CD4-positive, alpha-beta T cell treated with Interleukin-12 subunit alpha and Interleukin-12 subunit beta, for 1 hour (primary cell): ENCODE measurements around the gene SEMA5A.
"Not testable (repeated sequence)": the region's sequence is repeated elsewhere in the genome, so short reads cannot be mapped to it uniquely, and the experiment has no call there.

Experiments
- DNase-seq: peaks from one replicate; pipeline ENCODE4 v3.0.0-alpha.2; 2020

SEMA5A gene

DNA sequence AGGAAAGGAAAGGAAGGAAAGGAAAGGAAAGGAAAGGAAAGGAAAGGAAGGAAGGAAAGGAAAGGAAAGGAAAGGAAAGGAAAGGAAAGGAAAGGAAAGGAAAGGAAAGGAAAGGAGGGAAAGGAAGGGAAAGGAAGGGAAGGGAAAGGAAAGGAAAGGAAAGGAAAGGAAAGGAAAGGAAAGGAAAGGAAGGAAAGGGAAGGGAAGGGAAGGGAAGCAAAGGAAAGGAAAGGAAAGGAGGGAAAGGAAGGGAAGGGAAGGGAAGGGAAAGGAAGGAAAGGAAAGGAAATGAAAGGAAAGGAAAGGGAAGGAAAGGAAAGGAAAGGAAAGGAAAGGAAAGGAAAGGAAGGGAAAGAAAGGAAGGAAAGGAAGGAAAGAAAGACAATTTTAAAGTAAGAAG, 192.8 kb downstream of the SEMA5A start:
- not testable (repeated sequence) for DNase-seq

DNA sequence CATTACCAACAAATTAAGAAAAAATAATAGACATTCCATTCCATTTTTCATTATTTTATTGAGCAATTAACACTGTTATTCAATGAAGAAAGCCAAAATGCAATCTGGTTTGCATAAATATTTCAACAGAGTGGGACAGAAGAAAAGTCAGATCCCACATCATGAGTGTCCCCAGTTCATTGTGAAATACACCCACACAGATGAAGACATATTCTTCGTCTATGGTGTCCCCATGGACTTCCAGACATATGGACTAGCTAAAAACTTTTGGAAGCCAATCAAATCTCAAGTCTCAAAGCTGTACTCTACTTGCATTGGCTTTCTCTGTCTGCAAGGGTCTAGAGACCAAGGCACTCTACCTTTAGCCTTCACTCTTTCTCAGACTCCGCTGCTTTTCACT, 194.3 kb downstream of the SEMA5A start:
- DNase-seq: no peak

DNA sequence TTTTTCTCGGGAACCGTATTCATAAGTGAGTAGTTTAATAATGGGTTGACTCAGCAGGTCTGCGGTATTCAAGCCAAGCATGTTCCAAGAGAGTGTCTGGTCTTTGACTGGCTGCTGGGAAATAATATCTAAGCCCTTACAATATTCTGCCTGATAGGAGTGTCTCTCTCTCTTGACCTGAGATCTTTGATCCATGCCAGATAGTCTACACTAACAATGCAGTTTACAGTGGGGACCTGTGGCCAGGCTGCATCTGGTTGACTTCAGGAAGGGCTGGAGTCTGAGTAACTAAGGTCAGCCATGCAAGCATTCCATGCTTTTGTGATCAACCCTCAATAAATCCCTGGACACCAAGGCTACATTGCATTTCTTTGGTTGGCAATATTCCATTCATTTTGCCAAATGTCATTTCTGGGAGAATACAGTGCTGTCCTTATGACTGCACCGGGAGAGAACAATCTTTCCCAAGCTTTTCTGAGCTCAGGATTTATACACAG, 195.5 kb downstream of the SEMA5A start:
- DNase-seq: no peak

DNA sequence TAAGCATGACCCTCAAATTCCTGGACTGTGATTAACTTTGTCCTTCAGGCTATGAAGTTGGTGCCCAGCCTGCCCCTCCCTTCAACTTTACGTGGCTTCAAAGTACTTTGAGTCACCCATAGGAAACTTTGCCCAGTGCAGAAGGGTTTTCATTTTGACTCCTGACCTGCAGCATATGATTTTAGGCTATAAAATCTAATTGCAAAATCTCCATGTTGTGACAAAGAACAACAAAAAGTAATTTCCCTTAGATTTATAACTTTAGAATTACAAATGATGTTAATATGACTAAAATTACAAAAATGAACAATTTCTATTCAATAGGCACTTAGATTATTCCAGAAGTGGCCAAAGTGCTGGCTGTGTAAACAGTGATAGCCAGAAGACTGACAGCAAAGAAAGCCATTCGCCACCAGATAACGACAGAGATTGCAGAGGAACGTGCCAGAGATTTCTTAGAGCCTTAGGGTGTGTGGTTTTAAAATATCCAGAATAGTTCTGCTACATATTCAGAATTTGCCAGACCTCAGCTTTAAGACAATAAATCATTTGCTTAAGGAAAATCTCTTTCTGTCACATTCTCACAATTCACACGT, 197.4 kb downstream of the SEMA5A start:
- DNase-seq: no peak

DNA sequence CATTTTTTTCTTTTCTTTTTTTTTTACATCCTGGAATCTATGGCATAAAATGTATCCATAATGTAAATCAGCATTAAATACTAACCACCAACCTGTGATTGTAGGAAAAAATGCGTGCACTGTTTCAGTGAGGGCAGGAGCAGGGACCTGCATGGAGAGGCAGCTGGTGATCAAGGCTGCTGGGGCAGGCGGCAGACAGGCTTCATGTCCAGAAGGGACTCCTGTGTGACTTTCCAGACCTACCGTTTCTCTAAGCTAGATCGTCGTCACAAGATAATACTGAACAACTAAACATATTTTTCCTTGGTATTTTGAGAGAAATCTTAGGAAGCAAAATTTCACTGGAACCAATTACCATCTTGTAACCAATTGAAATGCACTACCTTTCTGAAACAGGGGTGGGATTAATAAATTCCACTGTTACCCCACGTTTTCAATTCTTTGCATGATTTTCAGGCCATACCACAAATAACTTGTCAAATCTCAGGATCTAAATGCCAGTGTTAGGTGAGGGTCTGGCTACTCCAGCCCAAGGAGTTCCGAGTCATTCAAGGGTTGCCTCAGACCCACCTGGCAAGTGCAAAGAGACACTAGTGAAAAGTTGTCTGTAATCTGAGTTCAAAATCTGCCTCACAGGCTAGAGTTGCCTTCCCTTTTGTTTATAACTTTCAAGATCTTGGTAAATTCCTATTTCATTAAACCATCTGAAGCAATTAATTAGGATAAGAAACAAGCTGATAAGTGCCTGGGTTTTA, 198.2 kb downstream of the SEMA5A start:
- DNase-seq: no peak

DNA sequence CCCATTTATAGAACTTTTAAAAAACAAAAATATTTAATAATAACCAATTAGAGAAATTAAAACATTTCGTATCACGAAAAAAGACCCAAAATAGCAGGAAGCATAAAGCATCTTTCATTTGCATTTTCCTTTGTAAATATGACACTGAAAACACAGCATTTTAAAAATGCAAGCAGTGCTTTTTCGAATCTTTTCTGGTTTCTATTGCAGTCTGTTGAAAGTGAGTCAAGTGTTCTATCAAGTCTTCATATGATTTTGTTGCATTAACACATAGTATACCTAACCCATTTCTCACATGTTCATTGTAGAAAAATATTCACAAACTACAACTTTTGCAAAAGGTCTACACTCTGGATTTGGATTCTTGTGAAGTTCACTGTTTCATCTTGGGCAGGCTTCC, 198.8 kb downstream of the SEMA5A start:
- no peak for DNase-seq

DNA sequence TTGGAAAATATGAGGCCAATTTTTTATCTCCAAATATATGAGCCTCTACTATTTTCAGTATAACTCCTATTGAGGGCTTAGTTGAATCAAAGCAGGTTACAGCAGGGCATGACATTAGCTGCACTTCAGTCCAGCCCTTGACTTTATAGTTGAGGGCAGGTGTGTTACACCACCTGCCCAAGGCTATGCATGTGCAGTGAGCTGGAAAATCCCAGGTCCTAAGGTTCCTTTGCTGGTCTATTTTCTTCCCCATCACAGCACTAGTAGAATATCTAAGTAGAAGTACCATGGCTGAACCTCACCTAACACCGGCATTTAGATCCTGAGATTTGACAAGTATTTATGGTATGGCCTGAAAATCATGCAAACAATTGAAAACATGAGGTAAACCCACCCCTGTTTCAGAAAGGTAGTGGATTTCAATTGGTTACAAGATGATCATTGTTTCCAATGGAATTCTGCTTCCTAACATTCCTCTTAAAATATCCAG, 201.1 kb downstream of the SEMA5A start:
- no peak for DNase-seq

DNA sequence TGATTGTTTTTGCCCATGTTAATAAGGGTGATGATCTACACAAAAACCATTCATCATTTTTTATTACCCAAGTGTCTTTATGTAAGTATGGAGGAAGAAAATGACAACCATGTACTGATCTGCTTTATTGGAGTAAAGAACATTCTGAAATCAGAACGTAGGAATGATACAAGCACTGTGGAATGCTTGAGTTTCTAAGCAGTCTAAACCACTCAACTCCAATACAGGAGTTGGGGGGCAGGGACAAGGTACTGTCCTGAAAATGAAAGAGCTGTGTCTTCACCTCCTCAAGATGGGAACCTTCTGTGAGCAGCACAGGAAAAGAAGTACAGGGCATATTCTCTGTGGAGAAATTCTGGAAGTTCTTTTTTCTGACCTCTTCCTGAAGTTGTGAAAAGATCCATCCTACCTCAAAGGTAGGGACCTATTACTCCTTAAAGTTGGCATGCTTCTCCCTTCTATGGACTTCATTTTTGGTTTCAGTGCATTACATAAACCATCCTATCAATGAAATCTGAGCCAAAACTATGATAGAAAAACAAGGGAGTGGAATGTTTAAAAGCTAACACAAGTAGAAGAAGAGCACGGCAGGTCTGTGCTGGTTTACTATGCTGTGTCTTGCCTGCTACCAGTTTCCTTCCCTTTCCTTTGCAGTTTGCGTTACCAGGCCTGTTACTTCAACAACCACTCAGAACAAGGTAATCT, 202.6 kb downstream of the SEMA5A start:
- no peak for DNase-seq

DNA sequence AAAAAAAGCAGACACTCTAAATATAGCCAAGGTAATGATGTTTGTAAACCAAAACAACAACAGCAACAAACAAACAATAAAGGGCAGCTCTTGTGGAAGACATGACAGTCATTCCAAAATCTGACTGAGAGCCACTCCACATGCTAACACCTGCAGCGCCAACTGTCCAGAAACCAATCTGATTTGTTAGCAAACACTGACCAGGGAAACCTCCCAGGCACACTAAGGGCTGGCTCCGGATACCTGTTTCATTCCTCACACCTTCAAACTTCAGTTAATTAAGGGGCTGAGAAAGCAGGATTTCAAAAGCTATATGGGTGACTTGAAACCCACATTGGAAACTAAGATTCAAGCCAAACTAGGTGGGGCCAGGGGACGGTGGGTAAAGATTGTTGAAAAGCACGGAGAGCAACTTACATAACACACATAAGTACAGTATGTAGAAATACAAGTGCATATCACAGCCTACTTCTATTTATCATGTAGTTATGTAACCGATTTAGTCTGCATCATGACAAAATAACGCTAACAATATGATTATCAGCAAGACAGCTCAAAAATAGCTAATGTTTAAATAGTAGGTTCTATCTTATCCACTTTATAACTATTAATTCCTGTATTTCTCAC, 203.6 kb downstream of the SEMA5A start:
- DNase-seq: no peak

DNA sequence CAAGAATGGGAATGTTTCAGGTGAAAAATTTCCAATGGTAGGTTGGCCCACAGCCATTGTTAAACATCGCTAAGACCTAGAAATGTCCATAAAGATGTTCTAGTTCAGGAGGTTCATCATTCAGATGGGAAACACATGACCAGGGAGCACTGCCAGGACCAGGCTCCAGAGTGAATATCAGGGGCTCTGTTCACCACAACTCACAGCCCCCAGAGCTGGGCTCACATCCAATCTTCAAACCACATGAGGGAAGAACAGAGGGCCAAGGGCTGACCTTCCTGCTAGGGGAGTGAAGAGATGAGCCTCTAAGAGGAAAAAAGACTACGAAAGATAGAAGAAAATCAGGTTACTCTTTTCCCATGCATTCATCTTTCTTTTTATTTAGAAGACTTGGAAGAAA, 205.8 kb downstream of the SEMA5A start:
- no peak for DNase-seq

DNA sequence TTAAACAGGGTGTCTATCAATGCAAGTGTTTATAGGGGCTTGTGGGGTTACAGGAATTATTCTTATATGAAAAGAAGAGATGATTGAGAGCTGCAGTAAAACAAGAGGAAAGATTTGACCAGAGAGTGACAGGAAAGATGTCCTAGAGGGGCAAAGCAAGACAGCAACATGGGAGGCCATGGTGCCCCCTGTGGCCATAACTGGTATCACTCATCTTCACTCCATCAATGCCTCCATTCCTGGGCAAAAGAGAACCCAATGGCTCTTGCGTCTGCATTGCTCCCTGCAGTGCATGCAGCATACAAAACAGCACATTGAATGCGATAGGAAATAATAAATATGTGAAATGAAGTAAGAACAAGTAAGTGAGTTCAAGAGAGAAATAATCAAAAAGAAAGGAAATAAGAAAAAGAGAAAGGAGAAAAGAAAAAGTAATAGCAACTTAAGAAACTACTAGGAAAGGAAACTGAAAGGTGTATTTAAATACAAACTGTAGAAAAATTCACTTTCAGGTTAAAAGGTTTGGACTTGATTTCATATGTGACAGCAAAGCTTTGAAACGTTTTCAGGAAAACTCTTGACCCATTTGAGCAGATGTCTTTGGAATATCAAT, 206.6 kb downstream of the SEMA5A start:
- DNase-seq: no peak

DNA sequence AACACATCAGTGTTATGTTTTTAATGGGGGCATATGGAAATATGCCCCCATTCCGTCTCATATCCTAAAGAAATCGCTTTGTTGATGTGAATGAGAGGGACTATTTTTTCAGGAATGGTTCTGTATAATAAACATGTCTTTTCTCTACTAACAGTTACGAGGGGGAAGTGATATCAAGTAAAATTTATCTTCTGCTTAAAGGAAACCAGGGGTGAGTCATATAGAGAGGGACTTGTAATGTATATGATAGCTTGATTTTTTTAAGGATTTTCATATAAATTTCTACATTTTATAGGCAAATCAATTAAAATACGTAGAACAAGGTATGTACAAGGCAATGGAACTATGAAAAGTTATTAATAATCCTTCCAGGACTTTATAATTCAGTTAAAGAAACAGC, 207.1 kb downstream of the SEMA5A start:
- no peak for DNase-seq

DNA sequence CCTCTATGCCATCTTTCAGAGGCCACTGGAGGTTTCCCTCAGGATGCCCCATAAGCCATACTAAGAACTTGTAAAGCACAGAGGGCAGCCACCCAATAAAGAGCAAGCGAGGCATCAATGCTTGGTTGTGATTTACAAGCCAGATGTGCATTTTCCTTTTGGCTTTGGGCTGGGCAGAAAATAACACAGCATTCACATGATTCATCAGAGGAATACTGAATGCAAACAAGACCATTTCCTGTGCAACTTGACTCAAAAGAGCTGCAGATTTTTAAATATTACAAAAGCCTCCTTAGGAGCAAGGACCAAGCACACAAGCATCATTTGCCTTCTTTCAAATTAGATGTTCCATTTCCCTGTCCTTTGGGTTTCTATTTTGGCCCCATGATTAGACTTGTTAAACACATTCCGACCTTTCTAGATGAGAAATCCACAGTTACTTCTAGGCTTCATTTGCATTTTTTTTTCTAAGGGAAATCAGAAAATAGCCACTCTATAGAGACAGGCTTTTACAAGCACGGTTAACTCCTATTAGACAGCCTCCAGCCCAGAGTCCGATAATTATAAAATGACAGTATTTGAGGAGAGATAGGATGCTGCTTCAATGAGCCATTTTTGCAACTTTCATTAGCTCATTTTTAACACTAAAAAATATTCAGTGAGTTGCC, 207.8 kb downstream of the SEMA5A start:
- no peak for DNase-seq

DNA sequence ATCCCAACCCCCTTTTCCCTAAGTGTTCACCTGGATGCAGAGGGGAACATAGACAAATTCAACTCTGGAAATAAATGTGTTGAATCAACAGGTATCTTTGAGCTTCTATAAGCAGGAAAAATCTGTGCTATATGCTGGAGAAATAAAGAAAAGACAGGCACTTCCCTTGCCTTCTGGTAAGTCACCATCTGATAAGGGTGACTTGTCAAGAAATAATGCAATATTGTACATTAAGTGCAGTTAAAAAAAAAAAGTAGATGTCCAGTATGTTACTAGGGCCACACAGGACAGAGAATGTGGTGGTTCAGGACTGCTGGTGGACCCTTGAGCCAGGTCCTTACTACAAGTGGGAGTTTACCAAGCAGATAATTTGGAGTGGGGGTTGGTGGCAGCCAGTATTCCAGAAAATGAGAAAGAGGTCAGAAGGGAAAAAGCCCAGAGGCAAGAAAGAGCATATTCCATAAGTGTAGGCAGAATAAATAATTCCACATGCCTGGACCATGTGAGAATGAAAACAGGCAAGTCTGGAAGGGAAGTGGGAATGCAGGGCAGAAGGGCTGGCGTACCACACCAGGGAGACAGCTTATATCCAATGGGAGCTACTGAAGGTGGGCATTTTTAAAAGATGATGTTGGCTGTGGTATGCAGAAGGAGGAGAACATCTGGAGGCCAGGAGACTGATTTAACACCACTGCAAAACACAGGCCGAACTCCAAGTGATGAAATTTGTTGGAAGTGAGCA, 209.9 kb downstream of the SEMA5A start:
- no peak for DNase-seq

DNA sequence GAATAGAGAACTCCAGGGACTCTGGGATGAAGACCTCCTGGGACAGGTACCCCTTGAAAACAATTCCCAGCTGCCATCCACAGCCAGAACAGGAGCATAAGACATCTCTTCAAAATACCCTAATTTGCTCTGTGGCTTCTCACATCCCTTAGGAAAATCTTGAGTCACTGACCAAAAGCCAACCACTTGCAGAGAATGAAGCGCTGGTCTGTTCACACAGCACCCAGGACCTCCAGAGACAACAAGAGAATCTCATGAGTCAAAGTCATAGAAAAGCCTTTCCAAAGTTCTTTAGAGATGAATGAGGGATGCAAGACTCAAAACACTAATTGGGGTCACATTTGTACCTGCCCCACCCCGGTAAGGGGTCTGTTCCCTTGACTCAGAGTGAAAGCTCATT, 210.6 kb downstream of the SEMA5A start:
- no peak for DNase-seq

DNA sequence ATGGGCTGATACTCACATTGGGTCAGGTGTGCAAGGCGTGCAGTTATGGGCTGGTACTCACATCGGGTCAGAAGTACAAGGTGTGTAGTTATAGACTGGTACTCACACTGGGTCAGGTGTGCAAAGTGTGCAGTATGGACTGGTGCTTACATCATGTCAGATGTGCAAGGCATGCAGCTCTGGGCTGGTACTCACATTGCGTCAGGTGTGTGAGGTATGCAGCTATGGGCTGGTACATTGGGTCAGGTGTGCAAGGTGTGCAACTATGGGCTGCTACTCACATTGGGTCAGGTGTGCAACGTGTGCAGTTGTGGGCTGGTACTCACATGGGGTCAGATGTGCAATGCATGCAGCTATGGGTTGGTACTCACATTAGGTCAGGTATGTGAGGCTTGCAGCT, 213.8 kb downstream of the SEMA5A start:
- DNase-seq: no peak

DNA sequence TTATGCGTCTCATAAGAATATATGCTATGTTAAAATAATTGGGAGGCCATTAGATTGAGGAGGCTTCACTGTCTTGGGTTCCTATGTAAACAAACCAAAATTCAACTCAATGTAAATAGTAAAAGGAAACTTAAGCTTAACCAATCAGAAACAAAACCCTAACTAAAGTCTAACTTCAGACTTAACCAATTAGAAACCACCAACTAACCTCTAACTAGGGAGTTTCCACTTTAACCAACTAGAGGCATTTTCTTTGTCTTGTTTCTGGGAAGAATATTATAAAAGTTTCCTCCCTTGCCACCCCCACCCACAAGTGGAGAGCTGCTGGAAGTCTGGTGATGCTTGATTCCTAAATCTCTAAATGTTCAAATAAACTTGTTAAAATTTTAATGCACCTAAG, 214.5 kb downstream of the SEMA5A start:
- DNase-seq: no peak

DNA sequence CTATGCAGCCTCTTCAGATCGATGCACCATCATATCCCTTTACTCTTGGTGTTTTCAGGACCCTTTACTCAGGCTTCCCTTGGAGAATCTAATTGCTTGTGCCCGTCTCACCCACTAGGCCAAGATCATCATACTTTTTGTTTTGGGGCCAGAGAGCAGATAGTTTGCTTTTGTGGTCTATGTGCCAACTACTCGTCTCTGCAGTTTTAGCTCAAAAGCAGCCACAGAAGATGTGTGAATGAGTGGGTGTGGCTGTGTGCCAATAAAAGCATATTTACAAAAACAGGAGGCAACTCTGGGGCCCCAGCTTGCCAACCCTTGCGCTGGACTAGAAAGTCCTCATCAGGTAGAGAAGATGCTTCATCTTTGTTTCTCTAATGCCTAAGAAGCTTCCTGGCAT, 216.8 kb downstream of the SEMA5A start:
- no peak for DNase-seq

DNA sequence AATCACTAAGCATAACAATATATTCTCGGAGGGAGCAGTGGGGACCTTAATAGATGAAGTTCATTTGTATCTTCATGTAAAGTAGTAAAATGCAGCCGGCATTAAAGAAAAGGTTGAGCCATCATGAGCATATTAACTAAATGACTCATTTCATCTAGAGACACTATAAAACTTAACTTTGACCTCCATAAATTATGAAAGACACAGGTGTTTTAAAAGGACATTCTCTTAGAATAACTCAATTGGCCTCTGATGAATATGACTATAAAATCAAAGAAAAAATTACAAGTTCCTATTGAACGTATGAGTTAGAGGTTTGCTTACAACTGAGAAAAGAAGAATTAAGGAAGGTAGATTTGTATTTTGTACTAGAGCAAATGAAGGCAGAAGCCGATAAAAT, 220.3 kb downstream of the SEMA5A start:
- DNase-seq: no peak

DNA sequence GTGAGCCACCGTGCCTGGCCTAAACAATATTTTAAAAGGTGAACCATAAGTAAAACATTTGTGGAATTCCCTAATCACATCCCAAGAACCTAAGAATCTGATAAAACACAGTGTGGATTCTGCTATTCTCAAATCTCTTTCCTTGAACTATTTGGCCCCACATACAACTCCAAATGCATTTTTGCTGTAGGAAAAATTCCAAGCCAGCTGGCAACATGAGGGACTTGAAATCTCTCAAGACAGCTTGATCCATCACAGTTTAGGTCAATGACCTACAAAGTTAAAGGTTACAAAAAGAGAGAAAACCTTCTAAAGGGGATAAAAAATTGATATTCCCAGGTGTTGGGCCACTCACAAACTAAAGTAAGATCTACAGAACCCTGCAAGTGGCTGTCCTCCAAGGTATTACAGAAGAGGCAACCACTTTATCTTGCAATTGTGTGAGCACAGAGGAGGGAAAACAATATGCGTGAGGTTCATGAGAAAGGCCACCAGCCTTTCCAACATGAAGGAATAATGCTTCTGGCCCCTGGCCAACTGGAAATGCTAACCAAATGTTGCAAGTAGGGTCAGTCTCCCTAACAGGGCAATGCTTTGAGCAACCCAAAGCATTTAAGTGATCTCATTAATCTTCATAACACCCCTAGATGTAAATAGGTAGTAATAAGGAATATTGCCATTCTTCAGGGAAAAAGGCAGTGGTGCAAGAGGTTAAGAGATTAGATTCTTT, 221.4 kb downstream of the SEMA5A start:
- no peak for DNase-seq

DNA sequence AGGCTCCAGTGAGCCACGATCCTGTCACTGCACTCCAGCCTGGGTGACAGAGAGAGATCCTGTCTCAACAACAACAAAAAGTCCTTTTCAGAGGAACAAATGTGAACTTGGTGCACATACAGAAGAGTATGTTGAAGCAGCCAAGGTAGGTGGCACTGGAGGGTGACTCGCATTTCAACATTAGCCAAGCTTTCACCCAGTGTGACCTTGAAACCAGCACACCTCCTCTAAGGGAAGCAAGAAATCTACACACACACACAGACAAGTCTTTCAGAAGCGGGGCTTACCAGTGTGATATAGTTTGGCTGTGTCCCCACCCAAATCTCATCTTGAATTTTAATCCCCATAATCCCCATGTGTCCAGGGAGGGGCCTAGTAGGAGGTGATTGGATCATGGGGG, 225.2 kb downstream of the SEMA5A start:
- DNase-seq: no peak
